HCT116 (cell line): ENCODE measurements around the gene ACTN4. TPM values are rescaled to one million over a fixed set of nuclear protein-coding genes. Genes with fewer than 3 reads are reported as not detected.

Experiments
- ATAC-seq: fragments of 200-7000 bp; cut with Tn5 transposase; 2 replicates; pipeline ENCODE4 v1.9.1; 2020; ENCODE audit warnings: mild to moderate bottlenecking, moderate library complexity
- BruUV-seq: library from RNA; stranded (reverse); fragments of 400-500 nt; replicated peaks from 2 replicates; lab custom pipeline; 2021; lab: Mats Ljungman, UMichigan
- CTCF ChIA-PET: fragments of 300-600 bp; sonication (Branson Sonifier 250); formaldehyde crosslinking; loops from one replicate; lab custom pipeline; 2021; ENCODE audit warnings: antibody characterized with exemption; lab: Charles Lee
- POLR2A ChIA-PET: fragments of 300-600, 350-600 bp; sonication (Branson Sonifier 250); formaldehyde crosslinking; loops from one replicate; lab custom pipeline; 2021; ENCODE audit warnings: antibody characterized with exemption; lab: Charles Lee
- RAD21 ChIA-PET, 2 experiments: fragments of 300-600 bp; sonication (Branson Sonifier 250); formaldehyde crosslinking; loops; one replicate each; lab custom pipeline; 2023; ENCODE audit warnings: low total read pairs in 2 of 2; ENCODE audit not compliant: uncharacterized antibody in 2 of 2, unreplicated experiment in 2 of 2, low non-redundant PET in 1 of 2; lab: Charles Lee
- DNase-seq: peaks from one replicate; pipeline ENCODE4 v3.0.0-alpha.2; 2010; ENCODE audit warnings: low read depth, low spot score
- H2AFZ ChIP-seq: fragments of 200-600 bp; shearing (Covaris generic), sonication (generic); 2 replicates; pipeline ENCODE4 v1.6.1; 2017; ENCODE audit warnings: low read depth, mixed run types, mixed read lengths, antibody characterized with exemption, low read length; ENCODE audit not compliant: poor library complexity, severe bottlenecking
- H3K27ac ChIP-seq: 2 replicates; pipeline ENCODE4 v1.5.1; 2012; ENCODE audit warnings: low read depth, low read length
- H3K27me3 ChIP-seq: fragments of 200-600 bp; sonication (generic); 2 replicates; pipeline ENCODE4 v1.6.1; 2016; ENCODE audit warnings: mixed run types, low read length, mixed read lengths; ENCODE audit not compliant: insufficient read depth
- H3K36me3 ChIP-seq, 2 experiments: fragments of 200-500 bp in 1 of 2; fragments of 200-600 bp in 1 of 2; sonication (Bioruptor generic) in 1 of 2; sonication (generic) in 1 of 2; 2 replicates each; pipeline versions ENCODE4 v1.5.1 to v1.6.1; 2014 to 2016; ENCODE audit warnings: low read length in 2 of 2, inconsistent platforms in 1 of 2, mixed read lengths in 1 of 2, mixed run types in 1 of 2; ENCODE audit not compliant: insufficient read depth in 2 of 2, control insufficient read depth in 1 of 2
- H3K4me1 ChIP-seq, 2 experiments: fragments of 200-600 bp in 1 of 2; sonication (generic) in 1 of 2; 2 replicates each; pipeline versions ENCODE4 v1.5.1 to v1.6.1; 2012 to 2017; ENCODE audit warnings: low read length in 2 of 2, inconsistent platforms in 1 of 2, mild to moderate bottlenecking in 1 of 2, mixed read lengths in 1 of 2, mixed run types in 1 of 2, moderate library complexity in 1 of 2; ENCODE audit not compliant: insufficient read depth in 2 of 2, control insufficient read depth in 1 of 2
- H3K4me2 ChIP-seq: fragments of 200-600 bp; sonication (generic); 2 replicates; pipeline ENCODE4 v1.6.1; 2017; ENCODE audit warnings: mixed run types, low read length, mixed read lengths
- H3K4me3 ChIP-seq, 2 experiments: fragments of 200-600 bp in 1 of 2; sonication (generic) in 1 of 2; replicated peaks in 1 of 2; 2 replicates each; pipeline ENCODE4 v1.5.1; 2011 to 2016; ENCODE audit warnings: low read length in 2 of 2, control low read depth in 1 of 2, low read depth in 1 of 2, mild to moderate bottlenecking in 1 of 2, mixed read lengths in 1 of 2, mixed run types in 1 of 2
- H3K79me2 ChIP-seq: fragments of 200-600 bp; sonication (generic); 2 replicates; pipeline ENCODE4 v1.6.1; 2017; ENCODE audit warnings: mild to moderate bottlenecking, mixed run types, low read length, moderate library complexity, mixed read lengths; ENCODE audit not compliant: insufficient read depth
- H3K9ac ChIP-seq: fragments of 200-600 bp; sonication (generic); 2 replicates; pipeline ENCODE4 v1.6.1; 2016; ENCODE audit warnings: low read length, mixed read lengths
- H3K9me2 ChIP-seq: fragments of 200-600 bp; sonication (generic), shearing (Covaris generic); 2 replicates; pipeline ENCODE4 v1.6.1; 2017; ENCODE audit warnings: mixed run types, mild to moderate bottlenecking, moderate library complexity; ENCODE audit not compliant: insufficient read depth
- H3K9me3 ChIP-seq, 2 experiments: fragments of 200-500 bp in 1 of 2; fragments of 200-600 bp in 1 of 2; sonication (Bioruptor generic) in 1 of 2; sonication (generic) in 1 of 2; 2 replicates each; pipeline ENCODE4 v1.6.1; 2014 to 2017; ENCODE audit warnings: low read length in 2 of 2, mixed read lengths in 2 of 2, inconsistent platforms in 1 of 2, low read depth in 1 of 2, mild to moderate bottlenecking in 1 of 2, mixed run types in 1 of 2, moderate library complexity in 1 of 2; ENCODE audit not compliant: control insufficient read depth in 1 of 2, insufficient read depth in 1 of 2
- H4K20me1 ChIP-seq: fragments of 200-600 bp; sonication (generic), shearing (Covaris generic); 2 replicates; pipeline ENCODE4 v1.6.1; 2017; ENCODE audit warnings: mixed run types, mild to moderate bottlenecking, moderate library complexity; ENCODE audit not compliant: insufficient read depth
- ATF3 ChIP-seq: IDR thresholded peaks from 2 replicates; pipeline ENCODE4 v1.6.1; 2012
- CEBPB ChIP-seq: IDR thresholded peaks from 2 replicates; pipeline ENCODE4 v1.6.1; 2012; ENCODE audit warnings: low read depth
- CTCF ChIP-seq, 3 experiments: fragments of 200-600 bp in 1 of 3; sonication (generic) in 1 of 3; IDR thresholded peaks in 2 of 3; conservative IDR thresholded peaks in 1 of 3; 2 replicates each; pipeline ENCODE4 v1.5.1; 2012 to 2017; ENCODE audit warnings: low read depth in 2 of 3, low read length in 2 of 3, antibody characterized with exemption in 1 of 3, borderline replicate concordance in 1 of 3, control low read depth in 1 of 3, mild to moderate bottlenecking in 1 of 3, mixed read lengths in 1 of 3, mixed run types in 1 of 3, moderate library complexity in 1 of 3; ENCODE audit not compliant: insufficient read depth in 1 of 3
- EGR1 ChIP-seq: IDR thresholded peaks from 2 replicates; pipeline ENCODE4 v1.6.1; 2012; ENCODE audit warnings: low read depth
- EZH2phosphoT487 ChIP-seq: fragments of 200-600 bp; IDR thresholded peaks from 2 replicates; pipeline ENCODE4 v1.6.1; 2018; ENCODE audit warnings: antibody characterized with exemption, borderline replicate concordance
- FOSL1 ChIP-seq: IDR thresholded peaks from 2 replicates; pipeline ENCODE4 v1.6.1; 2012; ENCODE audit warnings: low read depth
- JUND ChIP-seq: IDR thresholded peaks from 2 replicates; pipeline ENCODE4 v1.6.1; 2012
- MAX ChIP-seq: IDR thresholded peaks from 2 replicates; pipeline ENCODE4 v1.6.1; 2012
- POLR2AphosphoS5 ChIP-seq: IDR thresholded peaks from 2 replicates; pipeline ENCODE4 v1.6.1; 2011; ENCODE audit warnings: mild to moderate bottlenecking, low read depth, low read length, moderate library complexity
- SIN3A ChIP-seq: IDR thresholded peaks from 2 replicates; pipeline ENCODE4 v1.6.1; 2012; ENCODE audit warnings: low read depth
- SP1 ChIP-seq: IDR thresholded peaks from 2 replicates; pipeline ENCODE4 v1.6.1; 2012; ENCODE audit warnings: low read depth
- SRF ChIP-seq: IDR thresholded peaks from 2 replicates; pipeline ENCODE4 v1.6.1; 2012; ENCODE audit warnings: low read depth
- TCF7L2 ChIP-seq: IDR thresholded peaks from 2 replicates; pipeline ENCODE4 v1.7.0; 2011; ENCODE audit warnings: borderline replicate concordance, inconsistent platforms; ENCODE audit not compliant: insufficient read depth, insufficient read length; ENCODE audit errors: extremely low read depth
- YY1 ChIP-seq: IDR thresholded peaks from 2 replicates; pipeline ENCODE4 v1.6.1; 2011; ENCODE audit warnings: low read length, low read depth, moderate library complexity, mild to moderate bottlenecking; ENCODE audit not compliant: insufficient replicate concordance; ENCODE audit errors: extremely low read depth
- ZFX ChIP-seq: fragments of 450-650 bp; IDR thresholded peaks from 2 replicates; pipeline ENCODE4 v1.6.1; 2017
- intact Hi-C: fragments of 100-400 bp; cut with micrococcal nuclease; formaldehyde crosslinking; loops from 2 replicates; pipeline ENCODE4 v1.10.0; 2022
- total RNA-seq: library from RNA; stranded (reverse); gene quantifications from one replicate; pipeline ENCODE4 v1.2.1, GENCODE V29; 2021; ENCODE audit not compliant: unreplicated experiment

ACTN4 gene
- total RNA-seq, 1 experiment from 2014 or later = 651 TPM

- RAD21 ChIA-PET = no interaction called here
- no peaks in the 10 kb centered on the region; a peak in 1 of 4 replicates for H3K4me1 ChIP-seq
- no peaks in the 10 kb centered on the region for H4K20me1 ChIP-seq
- no peak for DNase-seq
- H3K4me3 ChIP-seq = no peak overlapping the region
- CTCF ChIA-PET = no interaction called here
- no peaks in the 10 kb centered on the region for H3K9me3 ChIP-seq
- no peak for TF ChIP-seq SIN3A
- TF ChIP-seq ZFX = no peak
- TF ChIP-seq FOSL1 = no peak
- TF ChIP-seq CTCF (IDR thresholded peaks at IDR 0.05 in 2 of 3, conservative IDR thresholded peaks at IDR 0.05 in 1 of 3; ENCODE audit: borderline replicate concordance in 1 of 3, insufficient read depth in 1 of 3, low read depth in 2 of 3, low read length in 2 of 3) = no peak
- TF ChIP-seq, all 23 proteins: peak for 0
- no peak for ATAC-seq
- H3K4me2 ChIP-seq = no peak overlapping the region
- intact Hi-C loops = no loop called here
- H3K9me2 ChIP-seq = no peaks in the 10 kb centered on the region
- no peak overlapping the region for H2AFZ ChIP-seq
- H3K27me3 ChIP-seq = no peaks in the 10 kb centered on the region
- BruUV-seq = no TSS peak
- H3K9ac ChIP-seq = no peak overlapping the region
- H3K27ac ChIP-seq = no peak overlapping the region
- H3K36me3 ChIP-seq = peaks cover 50 to 89% of the 10 kb centered on the region in 2 experiments
- peaks cover 86% of the 10 kb centered on the region for H3K79me2 ChIP-seq
- POLR2A ChIA-PET = no interaction called here
These were observed 56.1 kb downstream of the ACTN4 start for GRCh38 chr19:38703509-38703908.

- Histone ChIP-seq H3K27ac (no peak overlapping the region), H3K4me1 (no peaks in the 10 kb centered on the region), H3K4me3 (no peak overlapping the region), H3K9me2 (no peaks in the 10 kb centered on the region), H3K36me3 (peaks cover 59 to 92% of the 10 kb centered on the region in 2 experiments), H2AFZ (no peak overlapping the region), H3K27me3 (no peaks in the 10 kb centered on the region), H3K79me2 (peaks cover 80% of the 10 kb centered on the region), H3K9ac (no peak overlapping the region), H3K4me2 (no peak overlapping the region), H4K20me1 (no peaks in the 10 kb centered on the region), H3K9me3 (no peaks in the 10 kb centered on the region)
- intact Hi-C loops = no loop called here
- ChIA-PET RAD21 (no interaction called here), CTCF (no interaction called here), POLR2A (no interaction called here)
- DNase-seq = no peak
- TSS peak; percentile 10 for BruUV-seq
- no peak; the same call in 1 of the 2 replicates for ATAC-seq
- no peak for TF ChIP-seq ATF3
- no peak for TF ChIP-seq CEBPB
- no peak for TF ChIP-seq YY1
- no peak for TF ChIP-seq CTCF (IDR thresholded peaks at IDR 0.05 in 2 of 3, conservative IDR thresholded peaks at IDR 0.05 in 1 of 3; ENCODE audit: borderline replicate concordance in 1 of 3, insufficient read depth in 1 of 3, low read depth in 2 of 3, low read length in 2 of 3)
- TF ChIP-seq JUND = no peak
- no peak for TF ChIP-seq EGR1
- TF ChIP-seq MAX = no peak
- TF ChIP-seq POLR2AphosphoS5 = no peak; the same call in 1 of the 2 replicates
- no peak for TF ChIP-seq SP1
- TF ChIP-seq TCF7L2 = no peak
- TF ChIP-seq EZH2phosphoT487 = no peak
- no peak for TF ChIP-seq ZFX
- TF ChIP-seq SRF = no peak
These were observed 57.1 kb downstream of the ACTN4 start for GRCh38 chr19:38704488-38705026.
